ENCODE measurements around the gene MYT1.
"Not testable (repeated sequence)": the region's sequence is repeated elsewhere in the genome, so short reads cannot be mapped to it uniquely, and the experiment has no call there.

Gene MYT1

DNA sequence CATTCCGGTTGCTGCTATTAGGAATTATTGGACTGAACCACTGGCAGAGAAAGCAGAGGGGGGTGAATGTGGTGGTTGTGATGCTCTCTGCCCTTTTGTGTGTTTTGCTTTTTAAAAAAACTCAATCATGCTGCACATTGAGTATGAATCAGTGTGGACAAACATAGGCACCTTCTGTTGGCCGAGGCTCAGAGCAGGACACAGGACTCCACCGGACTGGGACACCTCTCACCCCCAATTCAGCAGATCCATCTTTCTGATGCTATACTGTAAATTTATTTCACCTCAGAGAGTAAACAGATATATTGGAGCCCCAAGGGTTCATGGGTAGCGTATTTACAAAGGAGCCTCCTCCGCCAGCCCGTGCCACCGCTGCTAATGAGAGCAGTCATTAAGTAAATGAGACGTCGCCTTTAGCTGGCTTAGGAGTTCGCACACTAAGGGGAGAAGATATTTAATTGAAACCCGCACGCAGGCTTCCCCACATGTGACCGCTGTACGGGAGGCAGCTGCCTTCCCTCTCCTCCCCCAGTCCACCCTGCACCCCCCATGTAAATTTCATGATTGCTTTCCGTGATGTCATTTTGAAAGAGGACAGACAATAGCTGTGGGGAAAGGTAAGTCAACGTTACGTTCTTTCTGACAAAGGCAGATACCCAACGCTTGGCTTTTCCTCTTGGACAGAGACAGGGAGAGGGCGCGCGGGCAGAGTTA, at the start of gene MYT1:
TSS of gene MYT1 (plus strand) at position 330 of the 714 bp plus-strand sequence. CDS start 34,410 bp downstream, outside the sequence.
- DNase-seq (ENCODE audit: low read depth in 3 of 3) = no peak

- no peak for DNase-seq (ENCODE audit: low read depth in 3 of 3)
These were observed 48.9 kb upstream of the MYT1 start for GRCh38 chr20:64115171-64115911.

GRCh38 chr20:64116016-64116415, 48.2 kb upstream of the MYT1 start:
- no peak for DNase-seq (ENCODE audit: low read depth in 3 of 3)

DNA sequence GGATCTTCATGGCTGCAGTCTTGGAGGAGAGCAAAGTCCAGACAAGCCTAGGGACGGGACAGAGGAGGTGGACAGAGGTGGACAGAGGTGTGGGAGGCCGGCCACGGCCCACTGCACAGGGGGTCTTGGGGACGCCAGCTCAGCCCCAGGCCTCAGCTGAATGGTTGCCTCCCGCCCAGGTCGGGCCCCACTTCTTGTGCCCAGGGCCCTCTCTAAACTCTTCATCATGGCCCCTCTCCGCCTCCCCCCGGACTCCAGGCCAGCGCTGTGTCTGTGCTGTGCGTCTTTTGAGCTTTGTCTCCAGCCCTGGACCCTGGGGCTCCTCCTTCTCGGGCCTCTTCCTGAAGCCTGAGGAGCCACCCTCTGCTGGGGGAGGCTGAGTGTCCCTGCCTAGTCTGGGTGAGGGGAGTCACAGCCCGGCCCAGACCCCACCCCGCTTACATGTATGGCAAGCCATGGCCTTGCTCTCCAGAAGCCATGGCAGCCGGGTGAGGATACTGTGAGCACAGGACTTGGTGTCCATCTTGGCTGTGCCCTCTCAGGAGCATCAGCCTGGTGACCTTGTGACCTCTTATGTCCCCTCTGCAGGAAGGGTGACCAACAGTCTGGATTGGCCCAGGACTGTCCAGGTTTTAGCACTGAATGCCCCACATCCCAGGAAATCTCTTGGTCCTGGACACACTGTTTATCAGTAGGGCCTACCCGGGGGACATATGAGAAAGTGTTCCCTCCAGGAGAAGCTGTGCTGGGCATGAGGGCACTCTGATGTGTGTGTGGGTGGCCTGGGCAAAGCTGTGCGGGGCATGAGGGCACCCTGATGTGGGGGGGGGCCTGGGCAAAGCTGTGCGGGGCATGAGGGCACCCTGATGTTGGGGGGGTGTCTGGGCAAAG, 47.5 kb upstream of the MYT1 start:
- no peak for DNase-seq (ENCODE audit: low read depth in 3 of 3)

DNA sequence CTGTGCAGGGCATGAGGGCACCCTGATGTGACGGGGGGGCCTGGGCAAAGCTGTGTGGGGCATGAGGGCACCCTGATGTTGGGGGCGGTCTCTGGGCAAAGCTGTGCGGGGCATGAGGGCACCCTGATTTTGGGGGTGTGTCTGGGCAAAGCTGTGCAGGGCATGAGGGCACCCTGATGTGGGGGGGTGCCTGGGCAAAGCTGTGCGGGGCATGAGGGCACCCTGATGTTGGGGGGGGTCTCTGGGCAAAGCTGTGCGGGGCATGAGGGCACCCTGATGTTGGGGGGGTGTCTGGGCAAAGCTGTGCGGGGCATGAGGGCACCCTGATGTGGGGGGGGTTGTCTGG, 46.8 kb upstream of the MYT1 start:
- not testable (repeated sequence) for DNase-seq (ENCODE audit: low read depth in 3 of 3)

- DNase-seq (ENCODE audit: low read depth in 3 of 3) = no peak
These were observed 45.0 kb upstream of the MYT1 start for GRCh38 chr20:64119301-64119680.

- no peak for DNase-seq (ENCODE audit: low read depth in 3 of 3)
These were observed 44.4 kb upstream of the MYT1 start for GRCh38 chr20:64119681-64120341.

- DNase-seq (ENCODE audit: low read depth in 3 of 3) = no peak
These were observed 42.7 kb upstream of the MYT1 start for GRCh38 chr20:64121586-64121985.

- not testable (repeated sequence) for DNase-seq (ENCODE audit: low read depth in 3 of 3)
These were observed 41.3 kb upstream of the MYT1 start for GRCh38 chr20:64122927-64123326.

DNA sequence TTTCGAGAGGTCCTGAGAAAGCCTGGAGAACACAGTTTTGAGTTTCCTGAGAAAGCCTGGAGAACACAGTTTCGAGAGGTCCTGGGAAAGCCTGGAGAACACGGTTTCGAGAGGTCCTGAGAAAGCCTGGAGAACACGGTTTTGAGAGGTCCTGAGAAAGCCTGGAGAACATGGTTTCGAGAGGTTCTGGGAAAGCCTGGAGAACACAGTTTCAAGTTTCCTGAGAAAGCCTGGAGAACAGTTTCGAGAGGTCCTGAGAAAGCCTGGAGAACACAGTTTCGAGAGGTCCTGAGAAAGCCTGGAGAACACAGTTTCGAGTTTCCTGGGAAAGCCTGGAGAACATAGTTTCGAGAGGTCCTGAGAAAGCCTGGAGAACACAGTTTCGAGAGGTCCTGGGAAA, 40.7 kb upstream of the MYT1 start:
- not testable (repeated sequence) for DNase-seq (ENCODE audit: low read depth in 3 of 3)

DNA sequence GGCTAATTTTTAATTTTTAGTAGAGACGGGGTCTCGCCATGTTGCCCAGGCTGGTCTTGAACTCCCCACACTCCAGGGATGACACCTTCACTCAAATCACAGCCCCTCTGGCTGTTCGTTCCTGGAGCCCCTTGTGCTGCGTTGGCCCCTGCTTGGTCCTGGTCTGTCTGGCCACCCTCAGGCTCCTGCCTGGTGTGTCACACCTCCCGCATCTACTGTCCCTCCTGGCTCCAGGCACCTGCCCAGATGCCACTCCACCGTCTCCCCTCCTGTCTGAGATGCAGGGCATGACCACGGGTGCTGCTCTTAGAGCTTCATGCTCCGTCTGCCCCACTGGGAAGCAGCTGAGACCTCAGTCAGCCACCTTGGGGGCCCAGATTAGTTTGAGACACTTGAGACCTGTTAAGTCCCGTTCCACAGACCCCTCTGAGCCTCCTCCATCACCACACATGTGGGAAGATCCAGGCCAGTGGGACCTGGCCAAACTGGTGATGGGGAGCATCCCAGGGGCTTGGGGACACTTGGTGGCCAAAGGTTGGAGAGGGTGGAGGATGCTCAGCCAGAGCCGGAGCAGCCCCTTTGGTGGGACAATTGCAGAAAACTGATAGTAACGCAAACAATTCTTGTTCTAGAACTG, 35.0 kb upstream of the MYT1 start:
- no peak for DNase-seq (ENCODE audit: low read depth in 3 of 3)

- DNase-seq (ENCODE audit: low read depth in 3 of 3) = no peak
These were observed 34.0 kb upstream of the MYT1 start for GRCh38 chr20:64130271-64130670.

- DNase-seq (ENCODE audit: low read depth in 3 of 3) = no peak
These were observed 33.4 kb upstream of the MYT1 start for GRCh38 chr20:64130876-64131275.

GRCh38 chr20:64131406-64131805, 32.8 kb upstream of the MYT1 start:
- no peak for DNase-seq (ENCODE audit: low read depth in 3 of 3)

GRCh38 chr20:64133951-64134407, 30.3 kb upstream of the MYT1 start:
- DNase-seq (ENCODE audit: low read depth in 3 of 3) = no peak

- DNase-seq (ENCODE audit: low read depth in 3 of 3) = not testable (repeated sequence)
These were observed 29.5 kb upstream of the MYT1 start for GRCh38 chr20:64134744-64135143.

- no peak for DNase-seq (ENCODE audit: low read depth in 3 of 3)
These were observed 28.1 kb upstream of the MYT1 start for GRCh38 chr20:64136004-64136710.

- no peak for DNase-seq (ENCODE audit: low read depth in 3 of 3)
These were observed 26.6 kb upstream of the MYT1 start for GRCh38 chr20:64137598-64138031.

DNA sequence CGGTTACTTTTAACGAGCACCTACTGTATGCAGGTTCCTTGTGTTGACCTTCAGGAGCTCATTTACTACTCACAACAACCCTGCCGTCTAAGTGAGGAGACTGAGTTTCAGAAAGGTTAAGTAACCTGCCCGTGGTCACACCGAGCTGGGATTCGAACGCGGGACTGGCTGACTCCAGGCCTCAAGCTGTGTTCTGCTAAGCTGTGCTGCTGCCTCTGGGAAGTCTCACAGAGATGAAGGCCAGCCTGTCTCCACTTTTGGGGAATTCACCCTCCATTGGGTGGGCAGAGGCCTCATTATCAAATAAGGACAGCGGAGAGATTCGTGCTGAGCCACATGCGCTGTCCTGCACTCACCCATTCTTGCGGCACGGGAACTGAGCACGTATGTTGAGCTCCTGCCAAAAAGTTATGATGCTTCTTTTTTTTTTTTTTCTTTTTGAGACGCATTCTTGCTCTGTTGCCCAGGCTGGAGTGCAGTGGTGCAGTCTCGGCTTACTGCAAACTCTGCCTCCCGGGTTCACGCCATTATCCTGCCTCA, 25.9 kb upstream of the MYT1 start:
- no peak for DNase-seq (ENCODE audit: low read depth in 3 of 3)
